A549 (cell line): ENCODE data around the gene RGL4. TPM values are rescaled to one million over a fixed set of nuclear protein-coding genes. Genes with fewer than 3 reads are reported as not detected.

Source experiments
- ATAC-seq, 2 experiments: fragments of 200-7000 bp in 1 of 2; fragments of >200 bp in 1 of 2; cut with Nextera tagmentation in 1 of 2; cut with Tn5 transposase in 1 of 2; 3 replicates each; pipeline versions ENCODE4 v1.8.0 to v1.9.1; 2018 to 2020; ENCODE audit warnings: mild to moderate bottlenecking in 1 of 2, moderate library complexity in 1 of 2
- CTCF ChIA-PET: fragments of 300-600 bp; sonication (Branson Sonifier 250); formaldehyde crosslinking; extraction: SDS; loops from one replicate; lab custom pipeline; 2021; ENCODE audit warnings: antibody characterized with exemption, inconsistent platforms; lab: Yijun Ruan, JAX
- POLR2A ChIA-PET: fragments of 350-600 bp; formaldehyde crosslinking; extraction: SDS; loops from one replicate; lab custom pipeline; 2021; ENCODE audit warnings: antibody characterized with exemption, inconsistent platforms; lab: Yijun Ruan, JAX
- DNase-seq, 2 experiments: peaks; one replicate each; pipeline versions ENCODE4 v3.0.0 to v3.0.0-alpha.2; 2011 to 2016; ENCODE audit warnings: low read depth in 1 of 2, low spot score in 1 of 2
- FAIRE-seq: peaks from 2 replicates; lab custom pipeline; 2011; peaks lifted over from hg19 to GRCh38; lab: Jason Lieb, UNC
- H3K27ac ChIP-seq, 2 experiments: fragments of >200 bp; sonication (Bioruptor Twin); formaldehyde crosslinking; 3 replicates each; pipeline ENCODE4 v1.5.1; 2016 to 2017
- H3K4me1 ChIP-seq: fragments of >200 bp; sonication (Bioruptor Twin); formaldehyde crosslinking; 3 replicates; pipeline ENCODE4 v1.6.1; 2016
- H3K4me2 ChIP-seq: fragments of >200 bp; sonication (Bioruptor Twin); formaldehyde crosslinking; 3 replicates; pipeline ENCODE4 v1.6.1; 2016
- H3K4me3 ChIP-seq: fragments of >200 bp; sonication (Bioruptor Twin); formaldehyde crosslinking; 3 replicates; pipeline ENCODE4 v1.5.1; 2016
- H3K9me3 ChIP-seq: fragments of >200 bp; sonication (Bioruptor Twin); formaldehyde crosslinking; 3 replicates; pipeline ENCODE4 v1.6.1; 2016
- CEBPB ChIP-seq, 2 experiments: fragments of >200 bp in 1 of 2; sonication (Bioruptor Twin) in 1 of 2; formaldehyde crosslinking in 1 of 2; IDR thresholded peaks; 2 replicates each; pipeline ENCODE4 v1.6.1; 2012 to 2016
- CHD4 ChIP-seq: fragments of 200-600 bp; sonication (generic); IDR thresholded peaks from 2 replicates; pipeline ENCODE4 v1.6.1; 2016; ENCODE audit warnings: antibody characterized with exemption, mild to moderate bottlenecking, borderline replicate concordance
- GATA3 ChIP-seq: IDR thresholded peaks from 2 replicates; pipeline ENCODE4 v1.6.1; 2012; ENCODE audit warnings: borderline replicate concordance
- HDAC2 ChIP-seq: fragments of 200-600 bp; sonication (generic); IDR thresholded peaks from 2 replicates; pipeline ENCODE4 v1.6.1; 2016
- KDM5A ChIP-seq: fragments of 200-600 bp; sonication (generic); IDR thresholded peaks from 2 replicates; pipeline ENCODE4 v1.6.1; 2016; ENCODE audit warnings: antibody characterized with exemption, mild to moderate bottlenecking
- MAZ ChIP-seq: fragments of 150-350 bp; IDR thresholded peaks from 2 replicates; pipeline ENCODE4 v1.6.1; 2014; ENCODE audit warnings: antibody characterized with exemption, low read depth, low read length, borderline replicate concordance
- MYC ChIP-seq: IDR thresholded peaks from 2 replicates; pipeline ENCODE4 v1.6.1; 2012; ENCODE audit warnings: mild to moderate bottlenecking, inconsistent platforms, low read length, improper control_type of control experiment, borderline replicate concordance
- NFE2L2 ChIP-seq: fragments of 150-350 bp; conservative IDR thresholded peaks from 2 replicates; pipeline ENCODE4 v1.6.1; 2014; ENCODE audit warnings: low read length
- RAD21 ChIP-seq, 2 experiments: fragments of >200 bp in 1 of 2; sonication (Bioruptor Twin) in 1 of 2; formaldehyde crosslinking in 1 of 2; IDR thresholded peaks in 1 of 2; conservative IDR thresholded peaks in 1 of 2; 2 replicates in 1 of 2; 3 replicates in 1 of 2; pipeline ENCODE4 v1.6.1; 2012 to 2018; ENCODE audit warnings: inconsistent platforms in 1 of 2
- RCOR1 ChIP-seq: fragments of 150-350 bp; IDR thresholded peaks from 2 replicates; pipeline ENCODE4 v1.6.1; 2014; ENCODE audit warnings: antibody characterized with exemption, low read length, low read depth
- SREBF2 ChIP-seq: fragments of 450-650 bp; IDR thresholded peaks from 2 replicates; pipeline ENCODE4 v1.6.1; 2014; ENCODE audit warnings: mild to moderate bottlenecking, moderate library complexity
- TP53 ChIP-seq: fragments of 250-450 bp; sonication (Bioruptor Pico); IDR thresholded peaks from 2 replicates; pipeline ENCODE4 v1.5.0; 2021; ENCODE audit warnings: mild to moderate bottlenecking, moderate library complexity
- ZNF302 ChIP-seq: fragments of 250-450 bp; sonication (Bioruptor Pico); IDR thresholded peaks from 2 replicates; pipeline ENCODE4 v1.9.0; 2021; ENCODE audit warnings: inconsistent platforms, mild to moderate bottlenecking, moderate library complexity
- WGBS: methylation state at CpG from one replicate; pipeline ENCODE4 v1.1.6; 2017; ENCODE audit errors: missing lambda C conversion rate; 5-methylcytosine and 5-hydroxymethylcytosine counted together
- polyA plus RNA-seq, 4 experiments: library from polyadenylated mRNA; depleted of rRNA in 3 of 4; stranded (reverse); fragments of >200 nt; fragmentation: RNase III in 1 of 4; extraction: RNeasy Plus Mini Kit Qiagen cat#74134 plus additional on column Dnase treatment in 1 of 4; gene quantifications; 2 replicates in 3 of 4; 3 replicates in 1 of 4; pipeline ENCODE4 v1.2.3, GENCODE V29; 2011 to 2017
- TF ChIP-seq, protein P1 (sequence below): IDR thresholded peaks from 2 replicates; pipeline ENCODE4 v1.6.1; 2012
- TF ChIP-seq, protein P2 (sequence below): fragments of >200 bp; sonication (Bioruptor Twin); formaldehyde crosslinking; IDR thresholded peaks from 3 replicates; pipeline ENCODE4 v1.6.1; 2016
- TF ChIP-seq, protein P3 (sequence below): fragments of 250-450 bp; sonication (Bioruptor Pico); IDR thresholded peaks from 2 replicates; pipeline ENCODE4 v1.5.0; 2021; ENCODE audit warnings: mild to moderate bottlenecking, moderate library complexity, borderline replicate concordance

The RGL4 gene
- polyA plus RNA-seq, 2 of the 4 experiments (the other 2 are of a cell fraction) = not detected

DNA sequence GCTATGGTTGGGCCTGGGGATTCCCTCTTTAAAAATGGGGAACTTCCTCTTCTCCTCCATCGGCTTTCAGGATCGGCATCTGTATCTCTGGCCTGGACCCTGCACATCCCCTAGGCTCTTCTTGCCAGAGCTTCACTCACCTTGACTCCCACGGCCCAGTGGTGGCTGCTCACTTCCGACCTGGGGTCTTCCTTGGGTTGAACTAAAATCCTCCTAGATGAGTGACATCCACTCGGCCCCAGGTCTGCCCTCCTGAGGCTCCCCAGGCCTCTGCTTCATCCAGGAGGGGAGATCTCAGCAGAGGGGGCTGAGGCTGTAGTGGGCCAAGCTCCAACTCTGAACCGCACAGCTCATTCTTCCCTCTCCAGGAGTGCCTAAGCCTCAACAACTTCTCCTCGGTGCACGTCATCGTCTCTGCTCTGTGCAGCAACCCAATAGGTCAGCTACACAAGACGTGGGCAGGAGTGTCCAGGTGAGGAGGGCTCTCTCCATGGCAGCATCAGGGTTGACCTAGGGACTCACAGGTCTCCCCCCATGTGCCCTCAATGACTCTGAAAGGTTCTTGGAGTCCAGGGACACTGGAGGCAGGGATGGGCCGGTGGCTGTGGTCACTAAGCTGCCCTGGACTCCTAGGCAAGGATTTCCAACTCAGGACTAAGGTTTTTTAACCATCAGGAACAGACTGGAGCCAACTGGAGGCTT is 3.3 kb downstream of the RGL4 start:
- TF ChIP-seq CHD4 = no peak
- no peak for TF ChIP-seq SREBF2
- TF ChIP-seq RCOR1 = no peak
- TF ChIP-seq MYC = no peak
- TF ChIP-seq HDAC2 = no peak
- no peak for TF ChIP-seq GATA3
- TF ChIP-seq, protein P1, sequence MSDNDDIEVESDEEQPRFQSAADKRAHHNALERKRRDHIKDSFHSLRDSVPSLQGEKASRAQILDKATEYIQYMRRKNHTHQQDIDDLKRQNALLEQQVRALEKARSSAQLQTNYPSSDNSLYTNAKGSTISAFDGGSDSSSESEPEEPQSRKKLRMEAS = no peak
- TF ChIP-seq RAD21 (conservative IDR thresholded peaks at IDR 0.05 in 1 of 2, IDR thresholded peaks at IDR 0.05 in 1 of 2) = no peak
- TF ChIP-seq CEBPB (IDR thresholded peaks at IDR 0.05) = no peak
- TF ChIP-seq, protein P2, sequence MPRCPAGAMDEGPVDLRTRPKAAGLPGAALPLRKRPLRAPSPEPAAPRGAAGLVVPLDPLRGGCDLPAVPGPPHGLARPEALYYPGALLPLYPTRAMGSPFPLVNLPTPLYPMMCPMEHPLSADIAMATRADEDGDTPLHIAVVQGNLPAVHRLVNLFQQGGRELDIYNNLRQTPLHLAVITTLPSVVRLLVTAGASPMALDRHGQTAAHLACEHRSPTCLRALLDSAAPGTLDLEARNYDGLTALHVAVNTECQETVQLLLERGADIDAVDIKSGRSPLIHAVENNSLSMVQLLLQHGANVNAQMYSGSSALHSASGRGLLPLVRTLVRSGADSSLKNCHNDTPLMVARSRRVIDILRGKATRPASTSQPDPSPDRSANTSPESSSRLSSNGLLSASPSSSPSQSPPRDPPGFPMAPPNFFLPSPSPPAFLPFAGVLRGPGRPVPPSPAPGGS = no peak
- TF ChIP-seq ZNF302 = no peak
- TF ChIP-seq TP53 (CRISPR knock-in tag) = no peak
- TF ChIP-seq, protein P3, sequence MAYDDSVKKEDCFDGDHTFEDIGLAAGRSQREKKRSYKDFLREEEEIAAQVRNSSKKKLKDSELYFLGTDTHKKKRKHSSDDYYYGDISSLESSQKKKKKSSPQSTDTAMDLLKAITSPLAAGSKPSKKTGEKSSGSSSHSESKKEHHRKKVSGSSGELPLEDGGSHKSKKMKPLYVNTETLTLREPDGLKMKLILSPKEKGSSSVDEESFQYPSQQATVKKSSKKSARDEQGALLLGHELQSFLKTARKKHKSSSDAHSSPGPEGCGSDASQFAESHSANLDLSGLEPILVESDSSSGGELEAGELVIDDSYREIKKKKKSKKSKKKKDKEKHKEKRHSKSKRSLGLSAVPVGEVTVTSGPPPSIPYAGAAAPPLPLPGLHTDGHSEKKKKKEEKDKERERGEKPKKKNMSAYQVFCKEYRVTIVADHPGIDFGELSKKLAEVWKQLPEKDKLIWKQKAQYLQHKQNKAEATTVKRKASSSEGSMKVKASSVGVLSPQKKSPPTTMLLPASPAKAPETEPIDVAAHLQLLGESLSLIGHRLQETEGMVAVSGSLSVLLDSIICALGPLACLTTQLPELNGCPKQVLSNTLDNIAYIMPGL (CRISPR knock-in tag) = no peak
- TF ChIP-seq KDM5A = no peak
- no peak for TF ChIP-seq NFE2L2
- Histone ChIP-seq H3K4me1 (no peaks in the 10 kb centered on the region), H3K27ac (no peak overlapping the region), H3K9me3 (no peaks in the 10 kb centered on the region), H3K4me3 (no peak overlapping the region), H3K4me2 (no peak overlapping the region)
- FAIRE-seq = no peak
- DNase-seq = no peak
- CTCF ChIA-PET = interaction anchor here (0.6 kb wide), 1 partner anchor 73 kb away, joined by 3 read pairs; no protein-coding TSS in a partner anchor
- ATAC-seq = no peak
- POLR2A ChIA-PET = no interaction called here
- 81% methylated on average over 8 of the region's 11 CpGs for WGBS

- no peak overlapping the region for H3K27ac ChIP-seq
- no peaks in the 10 kb centered on the region for H3K4me1 ChIP-seq
- FAIRE-seq = no peak
- CTCF ChIA-PET = no interaction called here
- 92% methylated on average over 3 of the region's 3 CpGs for WGBS
- no peak for ATAC-seq
- no peak overlapping the region for H3K4me3 ChIP-seq
- DNase-seq = no peak
- POLR2A ChIA-PET = no interaction called here
- no peak overlapping the region for H3K4me2 ChIP-seq
- TF ChIP-seq, protein P3 (CRISPR knock-in tag) = no peak
- no peak for TF ChIP-seq MAZ
- no peaks in the 10 kb centered on the region for H3K9me3 ChIP-seq
Observed at GRCh38 chr22:23695141-23695540, 4.3 kb downstream of the RGL4 start.
